ENCODE data around the gene DCDC2. TPM values are rescaled to one million over a fixed set of nuclear protein-coding genes. Genes with fewer than 3 reads are reported as not detected.

Gene DCDC2
- total and polyA plus RNA-seq, 9 donors, result 0.19 to 12.4 (median 1.1) TPM; not detected in 1

DNA sequence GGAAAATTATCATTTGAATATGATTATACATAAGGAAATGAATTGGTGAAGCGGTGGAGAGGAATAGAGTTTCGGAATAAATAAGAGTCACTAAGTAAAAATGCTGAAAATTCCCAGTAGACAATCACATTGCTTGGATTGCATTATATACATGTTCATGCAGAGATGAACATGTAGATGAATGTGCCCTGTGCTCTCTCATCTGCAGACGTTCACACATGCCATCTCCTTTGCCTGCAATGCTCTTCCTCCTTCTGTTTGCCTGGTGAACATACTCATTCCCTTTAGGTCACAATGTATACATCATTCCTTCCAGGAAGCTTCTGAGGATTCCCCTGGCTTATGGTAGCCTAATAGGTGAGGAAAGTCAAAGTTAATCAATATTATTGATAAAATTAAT, 17.9 kb downstream of the DCDC2 start:
- intact Hi-C loops (cut with DNase I), result no loop called here
- no peaks in the 10 kb centered on the region for H3K36me3 ChIP-seq
- TF ChIP-seq POLR2A (IDR thresholded peaks at IDR 0.05), result no peak
- no peak for TF ChIP-seq EP300 (IDR thresholded peaks at IDR 0.05)
- TF ChIP-seq, protein P1, sequence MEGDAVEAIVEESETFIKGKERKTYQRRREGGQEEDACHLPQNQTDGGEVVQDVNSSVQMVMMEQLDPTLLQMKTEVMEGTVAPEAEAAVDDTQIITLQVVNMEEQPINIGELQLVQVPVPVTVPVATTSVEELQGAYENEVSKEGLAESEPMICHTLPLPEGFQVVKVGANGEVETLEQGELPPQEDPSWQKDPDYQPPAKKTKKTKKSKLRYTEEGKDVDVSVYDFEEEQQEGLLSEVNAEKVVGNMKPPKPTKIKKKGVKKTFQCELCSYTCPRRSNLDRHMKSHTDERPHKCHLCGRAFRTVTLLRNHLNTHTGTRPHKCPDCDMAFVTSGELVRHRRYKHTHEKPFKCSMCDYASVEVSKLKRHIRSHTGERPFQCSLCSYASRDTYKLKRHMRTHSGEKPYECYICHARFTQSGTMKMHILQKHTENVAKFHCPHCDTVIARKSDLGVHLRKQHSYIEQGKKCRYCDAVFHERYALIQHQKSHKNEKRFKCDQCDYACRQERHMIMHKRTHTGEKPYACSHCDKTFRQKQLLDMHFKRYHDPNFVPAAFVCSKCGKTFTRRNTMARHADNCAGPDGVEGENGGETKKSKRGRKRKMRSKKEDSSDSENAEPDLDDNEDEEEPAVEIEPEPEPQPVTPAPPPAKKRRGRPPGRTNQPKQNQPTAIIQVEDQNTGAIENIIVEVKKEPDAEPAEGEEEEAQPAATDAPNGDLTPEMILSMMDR (IDR thresholded peaks at IDR 0.05), result no peak
- H3K4me1 ChIP-seq (ENCODE audit: insufficient read depth), result no peaks in the 10 kb centered on the region
- no peak overlapping the region for H3K27ac ChIP-seq
- no peak for DNase-seq
- no peak overlapping the region for H3K4me3 ChIP-seq
- peaks cover 0 to 3% of the 10 kb centered on the region in 2 donors for H3K9me3 ChIP-seq
- H3K27me3 ChIP-seq, result no peaks in the 10 kb centered on the region
- WGBS, 3 donors, result 73 to 89% (median 83%) methylated on average over 3 of the region's 3 CpGs

DNA sequence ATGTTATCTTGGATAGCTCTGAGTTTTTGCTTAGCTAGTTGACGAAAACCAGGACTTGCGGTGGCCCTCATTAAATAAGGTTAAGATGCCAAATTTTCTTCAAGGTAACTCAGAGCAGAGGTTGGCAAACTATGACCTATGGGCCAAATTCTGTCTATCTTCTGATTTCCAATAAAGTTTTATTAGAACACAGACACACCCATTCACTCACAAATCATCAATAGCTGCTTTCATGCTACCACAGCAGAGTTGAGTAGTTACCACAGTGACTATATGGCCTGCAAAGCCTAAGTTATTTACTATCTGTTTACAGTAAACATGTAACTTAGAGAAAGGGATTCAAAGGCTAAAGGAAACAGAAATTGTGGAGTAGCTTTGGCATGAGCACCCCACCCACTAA, 23.6 kb downstream of the DCDC2 start:
- Histone ChIP-seq H3K27me3 (no peaks in the 10 kb centered on the region), H3K36me3 (no peaks in the 10 kb centered on the region), H3K4me1 (ENCODE audit: insufficient read depth) (no peaks in the 10 kb centered on the region), H3K27ac (no peak overlapping the region), H3K9me3 (peaks cover 0 to 3% of the 10 kb centered on the region in 2 donors), H3K4me3 (no peak overlapping the region)
- no peak for DNase-seq
- intact Hi-C loops (cut with DNase I), result no loop called here
- 96 to 100% (median 96%) methylated on average over 2 of the region's 2 CpGs for WGBS, 3 donors
- TF ChIP-seq EP300 (IDR thresholded peaks at IDR 0.05), result no peak
- TF ChIP-seq POLR2A (IDR thresholded peaks at IDR 0.05), result no peak
- TF ChIP-seq, protein P1 (IDR thresholded peaks at IDR 0.05), result no peak

DNA sequence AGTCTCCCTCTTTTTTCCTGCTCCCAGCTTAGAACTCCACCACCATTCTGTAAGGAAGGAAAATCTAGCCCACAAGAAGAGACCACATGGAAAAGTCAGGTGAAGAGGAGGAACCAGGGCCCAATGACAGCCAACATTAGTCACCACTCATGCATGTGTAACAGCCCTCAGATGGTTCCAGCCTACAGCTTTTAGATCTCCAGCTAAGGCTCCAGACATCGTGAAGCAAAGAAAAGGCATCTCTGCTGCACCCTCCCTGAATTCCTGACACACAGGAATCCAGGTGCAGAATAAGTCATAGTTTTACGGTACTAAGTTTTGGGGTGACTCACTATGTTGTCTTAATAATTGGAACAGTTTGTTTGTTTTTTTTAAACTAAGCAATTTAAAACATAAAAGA, 25.5 kb downstream of the DCDC2 start:
- no peaks in the 10 kb centered on the region for H3K27me3 ChIP-seq
- no peaks in the 10 kb centered on the region for H3K9me3 ChIP-seq
- no peak overlapping the region for H3K27ac ChIP-seq
- intact Hi-C loops (cut with DNase I), result no loop called here
- no peaks in the 10 kb centered on the region for H3K4me1 ChIP-seq (ENCODE audit: insufficient read depth)
- no peaks in the 10 kb centered on the region for H3K36me3 ChIP-seq
- no peak overlapping the region for H3K4me3 ChIP-seq
- DNase-seq, result no peak
- TF ChIP-seq POLR2A (IDR thresholded peaks at IDR 0.05), result no peak
- TF ChIP-seq EP300 (IDR thresholded peaks at IDR 0.05), result no peak
- TF ChIP-seq, protein P1 (IDR thresholded peaks at IDR 0.05), result no peak
- 31 to 38% (median 36%) methylated on average over 2 of the region's 2 CpGs for WGBS, 3 donors

DNA sequence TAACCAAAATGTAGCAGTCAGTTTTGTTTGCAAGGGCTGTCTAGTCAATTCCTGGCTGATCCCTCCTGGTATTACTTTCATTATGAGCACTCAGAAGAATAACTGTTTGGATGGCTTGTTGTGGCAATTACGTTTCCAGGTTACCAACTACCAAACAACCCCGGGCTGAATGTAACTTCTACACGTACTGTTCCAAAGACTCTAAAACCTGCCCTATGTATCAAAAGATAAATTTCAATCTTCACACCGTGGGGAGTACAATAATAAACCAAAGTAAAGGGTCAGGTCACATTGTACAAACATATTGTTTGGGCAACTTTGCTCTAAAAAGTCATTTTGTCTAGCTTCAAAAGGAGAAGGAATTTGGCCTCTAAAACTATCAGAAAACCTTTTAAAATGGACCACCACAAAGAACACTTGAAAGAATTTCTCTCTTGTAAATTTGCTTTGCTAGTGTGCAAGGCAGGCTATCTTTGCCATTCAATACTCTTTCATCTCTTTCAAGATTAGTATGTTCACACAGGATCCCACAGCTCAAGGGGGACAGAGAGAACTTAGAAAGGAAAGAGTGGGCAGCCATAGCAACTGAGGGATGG, 27.6 kb downstream of the DCDC2 start:
- Histone ChIP-seq H3K27ac (no peak overlapping the region), H3K27me3 (no peaks in the 10 kb centered on the region), H3K4me3 (no peak overlapping the region), H3K36me3 (no peaks in the 10 kb centered on the region), H3K4me1 (ENCODE audit: insufficient read depth) (no peaks in the 10 kb centered on the region), H3K9me3 (no peaks in the 10 kb centered on the region)
- no peak for DNase-seq
- 40 to 46% (median 40%) methylated on average over 4 of the region's 4 CpGs for WGBS, 3 donors
- intact Hi-C loops (cut with DNase I), result no loop called here
- TF ChIP-seq POLR2A (IDR thresholded peaks at IDR 0.05) (no peak), EP300 (IDR thresholded peaks at IDR 0.05) (no peak)
- TF ChIP-seq, protein P1 (IDR thresholded peaks at IDR 0.05), result no peak

Data from ovary (tissue), 9 donors.